Stimulated activated CD4-positive, alpha-beta T cell treated with anti-CD3 and anti-CD28 coated beads, TNF-alpha, amount 100 ng/mL, for 48 hours (primary cell): ENCODE results near the gene SDC3.

Experiments
- DNase-seq, 3 donors: peaks; one replicate each; pipeline ENCODE4 v3.0.0-alpha.2; 2020; ENCODE audit warnings: low read depth in 3 of 3

Gene SDC3

GRCh38 chr1:30904962-30905335 lies 3.6 kb downstream of the SDC3 start:
- DNase-seq: no peak

GRCh38 chr1:30904191-30904961 lies 4.2 kb downstream of the SDC3 start:
- DNase-seq: no peak

GRCh38 chr1:30903343-30904034 lies 5.1 kb downstream of the SDC3 start:
- DNase-seq: no peak

GRCh38 chr1:30902593-30903290 lies 5.8 kb downstream of the SDC3 start:
- DNase-seq: no peak

- no peak for DNase-seq
Measured at GRCh38 chr1:30901798-30902581, 6.6 kb downstream of the SDC3 start.

- DNase-seq: no peak
Measured at GRCh38 chr1:30900931-30901560, 7.5 kb downstream of the SDC3 start.

GRCh38 chr1:30900486-30900885 lies 8.1 kb downstream of the SDC3 start:
- no peak for DNase-seq

- no peak for DNase-seq
Measured at GRCh38 chr1:30899577-30900389, 8.8 kb downstream of the SDC3 start.

- no peak for DNase-seq
Measured at GRCh38 chr1:30898031-30898815, 10.3 kb downstream of the SDC3 start.

GRCh38 chr1:30896905-30897304 lies 11.7 kb downstream of the SDC3 start:
- no peak for DNase-seq

- DNase-seq: no peak
Measured at GRCh38 chr1:30895944-30896660, 12.5 kb downstream of the SDC3 start.

GRCh38 chr1:30895382-30895943 lies 13.1 kb downstream of the SDC3 start:
- no peak for DNase-seq

GRCh38 chr1:30894508-30894973 lies 14.0 kb downstream of the SDC3 start:
- DNase-seq: no peak

GRCh38 chr1:30893776-30894507 lies 14.6 kb downstream of the SDC3 start:
- no peak for DNase-seq

- no peak for DNase-seq
Measured at GRCh38 chr1:30892671-30893073, 15.9 kb downstream of the SDC3 start.

- no peak for DNase-seq
Measured at GRCh38 chr1:30891227-30891552, 17.4 kb downstream of the SDC3 start.

GRCh38 chr1:30890502-30891226 lies 17.9 kb downstream of the SDC3 start:
- no peak for DNase-seq

GRCh38 chr1:30889511-30889910 lies 19.0 kb downstream of the SDC3 start:
- no peak for DNase-seq
